Spleen (tissue), 11 donors: ENCODE results near the gene CETP. TPM values are rescaled to one million over a fixed set of nuclear protein-coding genes. Genes with fewer than 3 reads are reported as not detected.

ENCODE experiments used
- DNase-seq: peaks from one replicate; pipeline ENCODE4 v3.0.0-alpha.2; 2020
- H3K27ac ChIP-seq, 8 donors: fragments of 200-600 bp; sonication (generic) in 7 of 8; 1 replicate in 4 of 8; 2 replicates in 4 of 8; pipeline versions ENCODE4 v1.5.0 to v1.8.0; 2016 to 2021; ENCODE audit warnings: inconsistent platforms in 4 of 8, mild to moderate bottlenecking in 4 of 8, moderate library complexity in 1 of 8
- H3K27me3 ChIP-seq, 7 donors: fragments of 200-600 bp; sonication (generic) in 6 of 7; replicated peaks in 1 of 7; 1 replicate in 4 of 7; 2 replicates in 3 of 7; pipeline versions ENCODE4 v1.5.0 to v1.8.0; 2016 to 2021; ENCODE audit warnings: inconsistent platforms in 3 of 7, mild to moderate bottlenecking in 1 of 7
- H3K36me3 ChIP-seq, 6 donors: fragments of 200-600 bp; sonication (generic) in 5 of 6; 1 replicate in 4 of 6; 2 replicates in 2 of 6; pipeline versions ENCODE4 v1.5.0 to v1.8.0; 2016 to 2021; ENCODE audit warnings: inconsistent platforms in 2 of 6
- H3K4me1 ChIP-seq, 6 donors: fragments of 200-600 bp; sonication (generic) in 5 of 6; 1 replicate in 3 of 6; 2 replicates in 3 of 6; pipeline versions ENCODE4 v1.5.0 to v1.8.0; 2016 to 2021; ENCODE audit warnings: inconsistent platforms in 3 of 6
- H3K4me3 ChIP-seq, 8 donors: fragments of 200-600 bp; sonication (generic) in 7 of 8; 1 replicate in 4 of 8; 2 replicates in 4 of 8; pipeline versions ENCODE4 v1.5.0 to v1.8.0; 2016 to 2021; ENCODE audit warnings: inconsistent platforms in 4 of 8, mild to moderate bottlenecking in 4 of 8, moderate library complexity in 2 of 8
- H3K9me3 ChIP-seq, 8 donors: fragments of 200-600 bp; sonication (generic) in 7 of 8; 1 replicate in 4 of 8; 2 replicates in 4 of 8; pipeline versions ENCODE4 v1.5.0 to v1.8.0; 2016 to 2021; ENCODE audit warnings: inconsistent platforms in 4 of 8
- POLR2A ChIP-seq, 3 donors: fragments of 450-650 bp; IDR thresholded peaks; one replicate each; pipeline ENCODE4 v1.5.1; 2017; ENCODE audit warnings: antibody characterized with exemption in 3 of 3, mild to moderate bottlenecking in 1 of 3
- POLR2AphosphoS5 ChIP-seq, 3 donors: sonication (generic); formaldehyde crosslinking; IDR thresholded peaks; one replicate each; pipeline ENCODE4 v1.5.1; 2017; ENCODE audit warnings: antibody characterized with exemption in 3 of 3
- WGBS, 5 donors: extraction: QIAGEN DNeasy Blood & Tissue Kit in 3 of 5; methylation state at CpG; one replicate each; pipeline versions ENCODE4 v1.1.5 to v1.1.7; 2013 to 2018; 5-methylcytosine and 5-hydroxymethylcytosine counted together
- intact Hi-C: fragments of 100-400 bp; cut with DNase I; formaldehyde crosslinking; loops from one replicate; pipeline ENCODE4 v1.15.0; 2023; ENCODE audit warnings: low total_unique reads
- polyA plus RNA-seq, 3 donors: library from polyadenylated mRNA; stranded (reverse); fragments of 200-250 nt; gene quantifications; one replicate each; pipeline ENCODE4 v1.2.1, GENCODE V29; 2013
- total RNA-seq, 7 donors: library from RNA; depleted of rRNA in 3 of 7; stranded (reverse); fragments of >200 nt in 3 of 7; fragmentation: NEBNext Ultra II Directional in 4 of 7; extraction: Animal tissue kit (Norgen Biotek cat#: 25700) in 4 of 7; gene quantifications; one replicate each; pipeline versions ENCODE4 v1.1.0 to v1.2.1, GENCODE V29; 2016 to 2021
- TF ChIP-seq, protein P1 (sequence below), 11 experiments: fragments of 200-600 bp in 7 of 11; fragments of 450-650 bp in 4 of 11; sonication (generic) in 4 of 11; IDR thresholded peaks in 8 of 11; conservative IDR thresholded peaks in 3 of 11; 1 replicate in 7 of 11; 2 replicates in 4 of 11; pipeline versions ENCODE4 v1.4.0 to v1.8.0; 2016 to 2021; ENCODE audit warnings: antibody characterized with exemption in 11 of 11, inconsistent platforms in 4 of 11, mild to moderate bottlenecking in 1 of 11
- donor health status: healthy with polysubstance abuse.
- donor health status: DM: no; HTN: no; CAD: no; lungs with moderate emphysema.
- donor health status: DM: no; HTN: no; CAD: no.
- donor health status: Bipolar disorder and iron deficiency.
- donor health status: healthy.
- donor health status: DM: no; HTN: no; CAD: no.
- donor health status: DM: yes; HTN: yes; CAD: no.

The CETP gene
- total and polyA plus RNA-seq, 10 donors = 7.6 to 73.8 (median 32.0) TPM

DNA sequence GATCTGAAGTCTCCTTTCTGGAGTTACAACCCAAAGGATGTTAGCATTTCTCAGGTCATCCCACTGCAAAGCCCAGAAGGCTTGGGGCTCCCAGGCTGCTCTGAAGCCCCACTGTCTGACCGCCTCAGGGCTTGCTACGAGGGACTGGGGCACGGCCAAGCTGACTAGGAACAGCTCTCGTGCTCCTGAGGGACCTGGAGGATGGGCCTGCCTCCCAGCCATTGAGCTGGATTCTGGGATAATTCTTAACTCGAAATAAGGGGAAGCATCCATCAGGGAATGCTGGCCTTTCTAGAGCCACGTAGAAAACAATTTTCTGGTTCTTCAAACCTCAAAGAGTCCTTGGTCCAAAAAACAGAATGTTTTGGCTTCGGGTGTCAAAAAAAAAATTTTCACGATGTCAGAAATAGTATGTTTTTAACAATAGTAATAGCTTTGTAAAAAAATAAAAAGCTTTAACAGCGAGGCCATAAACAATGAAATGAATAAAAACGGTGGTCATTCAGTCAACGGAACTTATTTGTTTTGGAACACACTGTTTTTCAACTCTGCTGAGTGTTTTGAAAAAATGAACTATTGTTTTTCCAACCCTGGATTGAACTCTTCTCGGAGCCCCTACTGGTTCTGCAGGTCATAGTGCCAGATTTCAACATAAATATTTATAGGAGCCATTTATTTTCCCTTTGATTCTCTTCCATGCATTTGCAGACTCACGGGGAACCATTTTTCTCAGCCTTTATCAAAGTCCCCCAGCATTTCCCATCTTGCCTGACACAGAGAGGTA, 46.2 kb upstream of the CETP start:
- 88 to 95% (median 90%) methylated on average over 13 of the region's 13 CpGs for WGBS, 5 donors
- Histone ChIP-seq H3K27me3 (no peaks in the 10 kb centered on the region), H3K27ac (peak overlapping the region in 7 of 8 donors; percentile 3 to 93 (median 86)), H3K36me3 (no peaks in the 10 kb centered on the region), H3K4me3 (no peak overlapping the region), H3K9me3 (no peaks in the 10 kb centered on the region), H3K4me1 (peaks cover 22 to 84% (median 54%) of the 10 kb centered on the region in 6 donors)
- intact Hi-C loops = no loop called here
- DNase-seq = no peak
- TF ChIP-seq POLR2AphosphoS5 (IDR thresholded peaks at IDR 0.05) = no peak
- no peak for TF ChIP-seq POLR2A (IDR thresholded peaks at IDR 0.05)
- TF ChIP-seq, protein P1, sequence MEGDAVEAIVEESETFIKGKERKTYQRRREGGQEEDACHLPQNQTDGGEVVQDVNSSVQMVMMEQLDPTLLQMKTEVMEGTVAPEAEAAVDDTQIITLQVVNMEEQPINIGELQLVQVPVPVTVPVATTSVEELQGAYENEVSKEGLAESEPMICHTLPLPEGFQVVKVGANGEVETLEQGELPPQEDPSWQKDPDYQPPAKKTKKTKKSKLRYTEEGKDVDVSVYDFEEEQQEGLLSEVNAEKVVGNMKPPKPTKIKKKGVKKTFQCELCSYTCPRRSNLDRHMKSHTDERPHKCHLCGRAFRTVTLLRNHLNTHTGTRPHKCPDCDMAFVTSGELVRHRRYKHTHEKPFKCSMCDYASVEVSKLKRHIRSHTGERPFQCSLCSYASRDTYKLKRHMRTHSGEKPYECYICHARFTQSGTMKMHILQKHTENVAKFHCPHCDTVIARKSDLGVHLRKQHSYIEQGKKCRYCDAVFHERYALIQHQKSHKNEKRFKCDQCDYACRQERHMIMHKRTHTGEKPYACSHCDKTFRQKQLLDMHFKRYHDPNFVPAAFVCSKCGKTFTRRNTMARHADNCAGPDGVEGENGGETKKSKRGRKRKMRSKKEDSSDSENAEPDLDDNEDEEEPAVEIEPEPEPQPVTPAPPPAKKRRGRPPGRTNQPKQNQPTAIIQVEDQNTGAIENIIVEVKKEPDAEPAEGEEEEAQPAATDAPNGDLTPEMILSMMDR (IDR thresholded peaks at IDR 0.05 in 8 of 11, conservative IDR thresholded peaks at IDR 0.05 in 3 of 11) = no peak

DNA sequence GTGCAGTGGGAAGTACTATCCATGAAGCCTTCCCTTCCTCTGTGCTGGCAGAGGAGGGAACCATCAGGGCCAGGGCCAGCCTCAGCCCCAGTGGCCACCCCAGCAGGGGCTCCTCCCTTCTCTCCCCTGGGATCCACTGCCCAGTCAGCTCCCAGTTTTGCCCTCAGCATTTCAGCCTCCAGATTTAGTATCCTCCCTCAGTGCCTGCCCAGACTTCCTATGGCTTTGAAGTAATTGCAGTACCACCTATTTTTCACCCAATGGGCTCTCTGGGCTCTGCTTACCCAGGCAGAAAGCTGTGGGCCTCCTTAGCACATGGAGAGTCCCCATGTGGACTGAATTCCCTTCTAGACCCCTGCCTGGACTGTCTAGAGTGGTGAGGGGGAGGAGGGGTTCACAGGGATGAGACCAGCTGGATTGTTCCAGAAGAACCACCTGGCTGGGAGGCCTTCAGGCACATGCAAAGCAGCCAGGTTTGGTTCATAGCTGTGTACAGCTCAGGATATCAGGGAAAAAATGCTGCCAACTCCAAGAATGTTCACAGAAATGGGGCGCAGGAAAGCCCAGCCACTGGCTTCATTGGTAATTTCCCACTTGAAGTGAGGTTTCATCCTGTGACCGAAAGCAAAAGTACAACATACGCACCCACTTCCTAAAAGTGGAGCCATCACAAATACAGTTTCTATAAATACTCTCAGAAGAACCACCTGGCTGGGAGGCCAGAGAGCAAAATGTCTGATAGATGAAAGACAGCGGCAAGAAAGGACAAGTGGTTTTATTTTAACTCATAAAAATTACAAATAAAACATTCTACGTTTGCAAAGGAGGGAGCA, 45.0 kb upstream of the CETP start:
- Histone ChIP-seq H3K27ac (peak overlapping the region; percentile 68 to 93 (median 84)), H3K27me3 (no peaks in the 10 kb centered on the region), H3K4me1 (peaks cover 9 to 74% (median 41%) of the 10 kb centered on the region in 6 donors), H3K9me3 (no peaks in the 10 kb centered on the region), H3K36me3 (no peaks in the 10 kb centered on the region), H3K4me3 (no peak overlapping the region)
- intact Hi-C loops = no loop called here
- no peak for DNase-seq
- TF ChIP-seq POLR2AphosphoS5 (IDR thresholded peaks at IDR 0.05) = peak in 1 of 3 donors; percentile 69
- TF ChIP-seq, protein P1 (IDR thresholded peaks at IDR 0.05 in 8 of 11, conservative IDR thresholded peaks at IDR 0.05 in 3 of 11) = no peak
- WGBS, 5 donors = 22 to 33% (median 25%) methylated on average over 5 of the region's 5 CpGs

DNA sequence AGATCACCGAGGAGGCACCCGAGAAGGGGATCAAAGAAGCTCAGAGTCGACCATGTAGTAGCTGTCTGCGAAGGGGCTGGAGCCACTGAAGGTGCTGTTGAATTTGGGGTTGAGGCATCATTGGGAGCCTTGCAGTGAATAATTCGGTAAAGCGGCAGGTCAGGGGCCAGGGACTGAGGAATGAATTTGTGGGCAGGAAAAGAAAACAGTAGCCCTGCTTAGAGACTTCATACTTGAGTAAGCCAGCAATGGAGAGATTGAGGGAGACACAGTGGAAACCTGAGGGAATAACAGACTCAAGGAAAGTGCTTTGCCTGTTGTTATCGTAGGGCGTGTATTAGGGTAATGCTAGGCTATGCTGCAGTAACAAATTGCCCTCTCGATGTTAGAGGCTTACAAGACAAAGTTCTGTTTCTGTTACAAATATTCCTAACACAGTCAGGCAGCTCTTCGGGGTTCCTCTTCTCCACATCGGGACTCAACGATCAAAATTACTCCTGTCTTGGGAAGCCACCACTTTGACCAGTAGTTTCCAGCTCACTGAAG, 43.2 kb upstream of the CETP start:
- Histone ChIP-seq H3K27me3 (no peaks in the 10 kb centered on the region), H3K4me1 (peaks cover 0 to 56% (median 24%) of the 10 kb centered on the region in 6 donors), H3K4me3 (no peak overlapping the region), H3K9me3 (no peaks in the 10 kb centered on the region), H3K27ac (peak overlapping the region in 4 of 8 donors; percentile 86 to 93 (median 90)), H3K36me3 (no peaks in the 10 kb centered on the region)
- intact Hi-C loops = no loop called here
- WGBS, 5 donors = 87 to 91% (median 88%) methylated on average over 12 of the region's 12 CpGs
- no peak for TF ChIP-seq POLR2AphosphoS5 (IDR thresholded peaks at IDR 0.05)
- TF ChIP-seq, protein P1 (IDR thresholded peaks at IDR 0.05 in 8 of 11, conservative IDR thresholded peaks at IDR 0.05 in 3 of 11) = no peak
- no peak for TF ChIP-seq POLR2A (IDR thresholded peaks at IDR 0.05)
- DNase-seq = no peak
